RPMI7951 (cell line): Measurements from ENCODE around the gene AFAP1. TPM values are rescaled to one million over a fixed set of nuclear protein-coding genes. Genes with fewer than 3 reads are reported as not detected.
"Not testable (repeated sequence)": the region's sequence is repeated elsewhere in the genome, so short reads cannot be mapped to it uniquely, and the experiment has no call there.

Source experiments
- DNase-seq: peaks from one replicate; pipeline ENCODE4 v3.0.0-alpha.2; 2012; ENCODE audit warnings: low read depth
- total RNA-seq: library from RNA; depleted of rRNA; stranded (reverse); fragments of >200 nt; shearing (Covaris generic); gene quantifications from 2 replicates; pipeline ENCODE4 v1.2.3, GENCODE V29; 2014

AFAP1 gene
- total RNA-seq, 1 experiment from 2014 or later, result 31.4 TPM

- DNase-seq, result no peak
Measured at GRCh38 chr4:7949759-7950158, 10.1 kb upstream of the AFAP1 start.

GRCh38 chr4:7947927-7948326 is 8.3 kb upstream of the AFAP1 start:
- DNase-seq, result no peak

GRCh38 chr4:7945709-7946380 is 6.2 kb upstream of the AFAP1 start:
- no peak for DNase-seq

GRCh38 chr4:7944599-7945220 is 5.0 kb upstream of the AFAP1 start:
- no peak for DNase-seq

- not testable (repeated sequence) for DNase-seq
Measured at GRCh38 chr4:7943688-7944087, 4.0 kb upstream of the AFAP1 start.

- no peak for DNase-seq
Measured at GRCh38 chr4:7943211-7943610, 3.5 kb upstream of the AFAP1 start.

- no peak for DNase-seq
Measured at GRCh38 chr4:7941965-7942496, 2.4 kb upstream of the AFAP1 start.

GRCh38 chr4:7941111-7941964 is 1.7 kb upstream of the AFAP1 start:
- DNase-seq, result peak; percentile 83

- DNase-seq, result peak; percentile 52
Measured at GRCh38 chr4:7938609-7939376, 868 bp downstream of the AFAP1 start.

GRCh38 chr4:7938266-7938608 is 1.4 kb downstream of the AFAP1 start:
- no peak for DNase-seq

- DNase-seq, result no peak
Measured at GRCh38 chr4:7937006-7937405, 2.7 kb downstream of the AFAP1 start.

GRCh38 chr4:7933651-7934510 is 5.8 kb downstream of the AFAP1 start:
- DNase-seq, result peak; percentile 67

GRCh38 chr4:7932287-7932686 is 7.4 kb downstream of the AFAP1 start:
- DNase-seq, result no peak

- no peak for DNase-seq
Measured at GRCh38 chr4:7929118-7929951, 10.3 kb downstream of the AFAP1 start.

- no peak for DNase-seq
Measured at GRCh38 chr4:7928711-7929110, 10.9 kb downstream of the AFAP1 start.

- DNase-seq, result no peak
Measured at GRCh38 chr4:7926822-7927221, 12.8 kb downstream of the AFAP1 start.

- DNase-seq, result no peak
Measured at GRCh38 chr4:7924570-7924969, 15.1 kb downstream of the AFAP1 start.

GRCh38 chr4:7924163-7924562 is 15.5 kb downstream of the AFAP1 start:
- peak; percentile 53 for DNase-seq

GRCh38 chr4:7922466-7922865 is 17.2 kb downstream of the AFAP1 start:
- no peak for DNase-seq

- no peak for DNase-seq
Measured at GRCh38 chr4:7918981-7919380, 20.7 kb downstream of the AFAP1 start.
